ENCODE results near the gene TMEM127. TPM values are rescaled to one million over a fixed set of nuclear protein-coding genes. Genes with fewer than 3 reads are reported as not detected.

Gene TMEM127
- total RNA-seq, 1 experiment from 2014 or later, result 25.3 TPM

GRCh38 chr2:96207073-96207773 is 58.6 kb downstream of the TMEM127 start:
- ATAC-seq, result no peak
- Histone ChIP-seq H3K27me3 (ENCODE audit: insufficient read depth, low read length) (no peaks in the 10 kb centered on the region), H3K9ac (ENCODE audit: low read length) (peak overlapping the region; percentile 96), H3K4me3 (replicated peaks in 1 of 2; ENCODE audit: low read depth in 1 of 2, low read length in 2 of 2) (peak overlapping the region; percentile 78 to 97), H3K9me2 (ENCODE audit: insufficient read depth) (no peaks in the 10 kb centered on the region), H3K9me3 (ENCODE audit: control insufficient read depth in 1 of 2, insufficient read depth in 1 of 2, low read depth in 1 of 2, low read length in 2 of 2) (no peaks in the 10 kb centered on the region), H4K20me1 (ENCODE audit: insufficient read depth) (peaks cover 45% of the 10 kb centered on the region; the same call in 1 of the 2 replicates), H3K4me1 (ENCODE audit: control insufficient read depth in 1 of 2, insufficient read depth in 2 of 2, low read length in 2 of 2) (peaks cover 14 to 30% of the 10 kb centered on the region in 2 experiments), H3K36me3 (ENCODE audit: control insufficient read depth in 1 of 2, insufficient read depth in 2 of 2, low read length in 2 of 2) (0 out of 4 replicates have a peak, but pooled peaks cover 0 to 2% of the 10 kb centered on the region in 2 experiments), H3K79me2 (ENCODE audit: insufficient read depth, low read length) (peaks cover 73% of the 10 kb centered on the region), H2AFZ (ENCODE audit: low read depth, low read length, poor library complexity, severe bottlenecking) (no peak overlapping the region), H3K4me2 (ENCODE audit: low read length) (peak overlapping the region; percentile 87), H3K27ac (ENCODE audit: low read depth, low read length) (peak overlapping the region; percentile 99)
- ChIA-PET POLR2A (interaction anchor here (1.7 kb wide), 1 partner anchor 53 kb away, joined by 9 read pairs; no protein-coding TSS in a partner anchor), RAD21 (ENCODE audit: low non-redundant PET in 1 of 2, low total read pairs in 2 of 2, uncharacterized antibody in 2 of 2, unreplicated experiment in 2 of 2) (interaction anchor here in 1 of 2 experiments (1.2 kb wide), 1 partner anchor 53 kb away, joined by 3 read pairs; no protein-coding TSS in a partner anchor), CTCF (interaction anchor here (1.9 kb wide), 1 partner anchor 185 kb away, joined by 4 read pairs; no protein-coding TSS in a partner anchor)
- TF ChIP-seq ZBTB33 (IDR thresholded peaks at IDR 0.05; ENCODE audit: extremely low read depth, insufficient replicate concordance, low read length) (no peak), POLR2A (IDR thresholded peaks at IDR 0.05; ENCODE audit: borderline replicate concordance, extremely low read depth, insufficient read depth, insufficient read length) (no peak), JUND (IDR thresholded peaks at IDR 0.05) (no peak), POLR2AphosphoS5 (IDR thresholded peaks at IDR 0.05; ENCODE audit: low read depth, low read length) (no peak), CEBPB (IDR thresholded peaks at IDR 0.05; ENCODE audit: low read depth) (no peak), CBX3 (IDR thresholded peaks at IDR 0.05; ENCODE audit: low read depth) (no peak), TCF7L2 (IDR thresholded peaks at IDR 0.05; ENCODE audit: borderline replicate concordance, extremely low read depth, insufficient read depth, insufficient read length) (no peak), FOSL1 (IDR thresholded peaks at IDR 0.05; ENCODE audit: low read depth) (no peak), REST (IDR thresholded peaks at IDR 0.05; ENCODE audit: low read depth) (no peak), EZH2phosphoT487 (IDR thresholded peaks at IDR 0.05; ENCODE audit: borderline replicate concordance) (no peak), ELF1 (IDR thresholded peaks at IDR 0.05; ENCODE audit: borderline replicate concordance, low read depth) (no peak), EZH2 (IDR thresholded peaks at IDR 0.05) (no peak), CTCF (IDR thresholded peaks at IDR 0.05 in 2 of 3, conservative IDR thresholded peaks at IDR 0.05 in 1 of 3; ENCODE audit: borderline replicate concordance in 1 of 3, insufficient read depth in 1 of 3, low read depth in 2 of 3, low read length in 2 of 3) (no peak), ZFX (IDR thresholded peaks at IDR 0.05) (no peak), ZNF274 (IDR thresholded peaks at IDR 0.05; ENCODE audit: low read depth, low read length) (no peak), SRF (IDR thresholded peaks at IDR 0.05; ENCODE audit: low read depth) (no peak), SP1 (IDR thresholded peaks at IDR 0.05; ENCODE audit: low read depth) (no peak), EGR1 (IDR thresholded peaks at IDR 0.05; ENCODE audit: low read depth) (no peak), YY1 (IDR thresholded peaks at IDR 0.05; ENCODE audit: extremely low read depth, insufficient replicate concordance, low read depth, low read length) (no peak)
- intact Hi-C loops (cut with micrococcal nuclease), result no loop called here
- no peak for DNase-seq (ENCODE audit: low read depth, low spot score)
- BruUV-seq (replicated peaks), result TSS peak; percentile 69

All from HCT116 (cell line).